A204.1 (cell line): ENCODE data around the gene PEMT.
"Not testable (repeated sequence)": the region's sequence is repeated elsewhere in the genome, so short reads cannot be mapped to it uniquely, and the experiment has no call there.

ENCODE experiments used
- FAIRE-seq: peaks from 2 replicates; lab custom pipeline; 2012; peaks lifted over from hg19 to GRCh38; lab: Jason Lieb, UNC

PEMT gene, protein sequence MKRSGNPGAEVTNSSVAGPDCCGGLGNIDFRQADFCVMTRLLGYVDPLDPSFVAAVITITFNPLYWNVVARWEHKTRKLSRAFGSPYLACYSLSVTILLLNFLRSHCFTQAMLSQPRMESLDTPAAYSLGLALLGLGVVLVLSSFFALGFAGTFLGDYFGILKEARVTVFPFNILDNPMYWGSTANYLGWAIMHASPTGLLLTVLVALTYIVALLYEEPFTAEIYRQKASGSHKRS

GRCh38 chr17:17591355-17592298 is at the start of gene PEMT:
TSS of gene PEMT (minus strand) at chr17:17591708. CDS start at chr17:17591626, 82 bp downstream.
- FAIRE-seq = peak; percentile 19

DNA sequence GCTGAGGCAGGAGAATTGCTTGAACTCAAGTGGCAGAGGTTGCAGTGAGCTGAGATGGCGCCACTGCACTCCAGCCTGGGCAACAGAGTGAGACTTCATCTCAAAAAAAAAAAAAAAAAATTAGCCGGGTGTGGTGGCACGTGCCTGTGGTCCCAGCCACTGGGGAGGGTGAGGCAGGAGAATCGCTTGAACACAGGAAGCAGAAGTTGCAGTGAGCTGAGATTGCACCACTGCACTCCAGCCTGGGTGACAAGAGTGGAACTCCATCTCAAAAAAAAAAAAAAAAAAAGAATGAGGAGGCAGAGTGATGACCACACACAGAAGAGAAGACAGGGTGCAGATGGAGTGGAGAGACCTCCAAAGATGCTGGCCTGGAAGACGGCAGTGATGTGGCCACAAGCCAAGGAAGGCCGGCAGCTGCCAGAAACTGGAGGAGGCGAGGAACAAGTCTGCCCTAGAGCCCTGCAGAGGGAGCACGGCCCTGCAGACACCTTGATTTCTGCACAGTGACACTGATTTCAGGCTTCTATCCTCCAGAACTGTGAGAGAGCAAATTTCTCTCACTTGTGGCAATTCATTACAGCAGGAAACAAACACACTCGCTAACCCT is 48.3 kb upstream of the PEMT start:
- FAIRE-seq = not testable (repeated sequence)

GRCh38 chr17:17638467-17638866 is 47.0 kb upstream of the PEMT start:
- FAIRE-seq = no peak

DNA sequence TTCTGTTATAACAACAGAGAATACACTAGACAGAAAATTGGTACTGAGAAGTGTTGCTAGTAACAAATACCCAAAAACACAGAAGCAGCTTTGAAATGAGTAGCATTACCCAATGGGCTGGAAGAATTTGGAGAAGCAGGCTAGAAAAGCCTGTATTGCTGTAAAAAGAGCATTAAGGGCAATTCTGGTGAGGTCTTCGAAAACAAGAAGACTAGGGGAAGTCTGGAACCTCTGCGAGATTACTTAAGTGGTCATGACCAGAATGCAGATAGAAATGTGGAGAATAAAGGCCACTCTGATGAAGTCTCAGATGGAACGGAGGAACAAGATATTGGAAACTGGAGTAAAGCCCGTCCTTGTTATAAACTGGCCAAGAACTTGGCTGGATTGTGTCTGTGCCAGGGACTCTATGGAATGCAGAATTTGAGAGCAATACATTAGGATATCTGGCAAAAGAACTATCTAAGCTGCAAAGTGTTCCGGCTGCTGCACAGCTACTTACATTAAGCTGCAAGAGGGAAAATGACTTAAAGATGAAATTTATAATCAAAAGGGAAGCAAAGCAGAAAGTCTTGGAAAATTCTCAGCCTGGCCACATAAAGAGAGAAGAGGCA is 44.9 kb upstream of the PEMT start:
- no peak for FAIRE-seq

- FAIRE-seq = not testable (repeated sequence)
These were observed 44.2 kb upstream of the PEMT start for GRCh38 chr17:17635537-17636271.

- no peak for FAIRE-seq
These were observed 43.6 kb upstream of the PEMT start for GRCh38 chr17:17635126-17635525.

- no peak for FAIRE-seq
These were observed 41.8 kb upstream of the PEMT start for GRCh38 chr17:17633310-17633709.

DNA sequence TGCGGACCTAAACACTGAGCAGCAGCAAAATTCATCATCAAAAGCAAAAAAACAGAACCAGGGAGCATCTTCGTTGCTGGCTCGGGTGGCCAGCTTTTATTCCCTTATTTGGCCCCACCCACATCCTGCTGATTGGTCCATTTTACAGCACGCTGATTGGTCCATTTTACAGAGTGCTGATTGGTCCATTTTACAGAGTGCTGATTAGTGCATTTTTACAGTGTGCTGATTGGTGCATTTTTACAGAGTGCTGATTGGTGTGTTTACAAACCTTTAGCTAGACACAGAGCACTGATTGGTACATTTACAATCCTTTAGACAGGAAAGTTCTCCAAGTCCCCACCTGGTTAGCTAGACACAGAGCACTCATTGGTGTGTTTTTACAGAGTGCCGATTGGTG is 41.2 kb upstream of the PEMT start:
- not testable (repeated sequence) for FAIRE-seq

DNA sequence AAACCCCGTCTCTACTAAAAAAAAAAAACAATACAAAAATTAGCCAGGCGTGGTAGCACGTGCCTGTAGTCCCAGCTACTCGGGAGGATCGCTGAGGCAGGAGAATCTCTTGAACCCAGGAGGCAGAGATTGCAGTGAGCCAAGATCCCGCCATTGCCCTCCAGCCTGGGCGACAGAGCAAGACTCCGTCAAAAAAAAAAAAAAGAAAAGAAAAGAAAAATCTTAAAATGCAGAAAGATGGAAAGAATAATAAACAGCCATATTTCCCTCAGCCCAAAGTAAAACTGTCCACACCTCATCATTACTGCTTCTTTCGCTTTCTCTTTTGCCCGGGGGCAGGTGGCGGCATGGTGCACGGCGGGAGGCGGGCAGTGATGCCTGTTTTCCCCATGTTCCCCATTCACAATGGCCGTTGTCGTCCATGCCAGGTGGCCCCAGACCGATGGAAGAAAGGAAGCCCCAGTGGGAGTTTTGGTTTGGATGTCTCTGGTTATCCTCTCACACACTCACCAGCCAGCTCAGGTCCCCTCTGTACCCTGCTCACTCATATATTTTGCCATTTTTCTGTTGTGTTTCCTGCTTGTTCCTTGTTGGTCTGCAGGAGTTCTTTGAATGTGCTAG is 37.0 kb upstream of the PEMT start:
- FAIRE-seq = no peak

GRCh38 chr17:17626840-17627239 is 35.3 kb upstream of the PEMT start:
- no peak for FAIRE-seq

DNA sequence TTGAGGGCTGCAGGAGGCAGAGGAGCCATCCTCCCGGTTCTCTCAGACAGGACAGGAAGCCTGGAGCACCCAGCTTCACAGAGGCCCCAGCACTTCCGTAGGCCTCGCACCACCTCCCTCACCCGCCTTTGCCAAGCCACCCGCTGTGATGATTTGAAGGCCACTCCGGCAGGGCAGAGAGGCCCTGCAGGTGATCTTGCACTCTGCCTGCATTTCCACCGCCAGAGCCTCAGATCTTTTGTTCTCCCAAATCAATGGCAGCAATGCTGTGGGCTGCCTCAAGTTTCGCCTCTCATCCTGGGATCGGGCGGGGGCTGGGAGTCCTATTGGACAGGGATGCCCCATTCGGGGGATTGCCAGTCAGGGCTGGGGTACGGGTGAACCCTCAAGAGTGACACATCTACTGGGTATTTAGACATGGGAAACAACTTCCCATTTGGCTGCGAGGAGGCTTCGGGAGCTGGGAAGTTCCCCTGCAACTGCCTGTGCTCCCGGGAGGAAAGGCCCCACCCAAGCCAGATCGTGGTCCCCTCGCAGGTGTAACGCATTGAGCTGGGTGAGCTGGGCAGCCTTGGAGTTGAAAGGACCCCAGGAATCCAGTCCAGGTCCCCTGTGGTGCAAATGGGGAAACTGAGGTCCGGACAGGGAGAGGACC is 34.8 kb upstream of the PEMT start:
- FAIRE-seq = no peak

DNA sequence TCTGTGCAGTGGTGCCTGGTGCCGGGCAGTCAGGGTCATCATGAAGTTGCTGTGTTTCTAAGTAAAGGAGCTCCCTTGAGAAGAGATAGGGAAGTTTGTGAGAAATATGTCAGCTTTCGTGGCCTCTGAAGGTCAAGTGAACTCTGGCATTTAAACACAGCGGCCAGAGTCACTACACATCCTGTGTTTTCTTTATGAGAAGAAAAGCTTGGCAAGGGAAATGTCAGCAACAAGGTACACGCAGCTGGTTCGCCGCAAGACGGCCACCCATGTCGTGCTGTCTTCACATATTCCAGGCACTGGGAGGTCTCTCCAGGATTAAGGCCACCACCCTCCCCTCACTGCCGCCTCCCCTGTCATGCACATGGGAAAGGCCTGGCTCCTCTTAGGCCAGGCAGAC is 33.2 kb upstream of the PEMT start:
- no peak for FAIRE-seq

- FAIRE-seq = no peak
These were observed 32.4 kb upstream of the PEMT start for GRCh38 chr17:17623904-17624303.

DNA sequence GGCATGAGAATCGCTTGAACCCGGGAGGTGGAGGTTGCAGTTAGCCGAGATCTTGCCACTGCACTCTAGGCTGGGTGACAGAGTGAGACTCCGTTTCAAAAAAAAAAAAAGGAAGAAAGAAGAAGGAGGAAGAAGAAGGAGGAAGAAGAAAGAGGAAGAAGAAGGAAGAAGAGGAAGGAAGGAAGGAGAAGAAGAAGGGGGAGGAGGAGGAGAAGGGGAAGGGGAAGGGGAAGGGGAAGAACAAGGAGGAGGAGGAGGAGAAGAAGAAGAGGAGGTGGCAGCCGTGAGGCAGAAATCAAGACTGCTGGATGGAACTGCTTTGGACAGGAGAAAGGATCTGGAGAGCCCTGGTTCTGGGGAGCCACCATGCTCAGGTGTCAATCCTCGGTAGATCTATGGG is 29.7 kb upstream of the PEMT start:
- no peak for FAIRE-seq

GRCh38 chr17:17613708-17614114 is 22.2 kb upstream of the PEMT start:
- FAIRE-seq = peak; percentile 92

- FAIRE-seq = no peak
These were observed 20.8 kb upstream of the PEMT start for GRCh38 chr17:17612085-17613022.

DNA sequence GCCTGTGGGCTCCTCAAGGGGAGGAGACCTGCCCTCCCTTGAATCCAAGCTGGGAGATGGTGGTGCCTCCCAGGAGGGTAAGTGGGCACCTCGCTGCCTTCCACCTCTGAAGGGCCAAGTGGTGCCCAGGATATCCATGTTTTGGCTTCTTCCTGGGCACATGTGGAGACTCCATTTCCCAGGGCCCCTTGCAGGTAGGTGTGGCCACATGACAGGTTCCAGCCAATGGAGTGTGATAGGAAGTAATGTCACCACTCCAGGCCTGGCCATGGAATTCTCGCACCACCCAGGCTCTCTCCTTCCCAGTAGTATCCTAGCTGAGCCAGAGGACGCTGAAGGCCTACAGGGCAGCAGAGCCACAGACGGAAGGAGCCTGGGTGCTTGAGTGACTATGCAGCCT is 17.6 kb upstream of the PEMT start:
- no peak for FAIRE-seq

GRCh38 chr17:17606416-17607000 is 15.0 kb upstream of the PEMT start:
- FAIRE-seq = no peak

GRCh38 chr17:17605729-17606088 is 14.2 kb upstream of the PEMT start:
- no peak for FAIRE-seq
